Stomach (tissue), 9 donors: ENCODE measurements around the gene TELO2. TPM values are rescaled to one million over a fixed set of nuclear protein-coding genes. Genes with fewer than 3 reads are reported as not detected.

ENCODE experiments used
- DNase-seq, 2 donors: peaks; one replicate each; pipeline versions ENCODE4 v3.0.0 to v3.0.0-alpha.2; 2013 to 2019
- H3K27ac ChIP-seq, 5 donors: fragments of 200-600 bp in 4 of 5; sonication (generic) in 4 of 5; one replicate each; pipeline ENCODE4 v1.5.1; 2013 to 2019; ENCODE audit warnings: mild to moderate bottlenecking in 1 of 5, moderate library complexity in 1 of 5
- H3K27me3 ChIP-seq, 3 donors: fragments of 200-600 bp; sonication (generic); one replicate each; pipeline ENCODE4 v1.5.1; 2017 to 2019; ENCODE audit warnings: mixed run types in 1 of 3
- H3K36me3 ChIP-seq, 4 donors: fragments of 200-600 bp; sonication (generic); 1 replicate in 3 of 4; 2 replicates in 1 of 4; pipeline ENCODE4 v1.5.1; 2016 to 2019
- H3K4me1 ChIP-seq, 4 donors: fragments of 200-600 bp; sonication (generic); one replicate each; pipeline ENCODE4 v1.5.1; 2016 to 2019
- H3K4me3 ChIP-seq, 4 donors: fragments of 200-600 bp; sonication (generic) in 3 of 4; one replicate each; pipeline ENCODE4 v1.5.1; 2016 to 2019; ENCODE audit warnings: mild to moderate bottlenecking in 1 of 4
- H3K9me3 ChIP-seq, 4 donors: fragments of 200-600 bp; sonication (generic); one replicate each; pipeline ENCODE4 v1.5.1; 2016 to 2019
- CTCF ChIP-seq, 7 experiments: fragments of 450-650 bp in 4 of 7; fragments of 200-600 bp in 3 of 7; sonication (generic) in 3 of 7; IDR thresholded peaks; one replicate each; pipeline ENCODE4 v1.5.1; 2016 to 2019; ENCODE audit warnings: antibody characterized with exemption in 7 of 7, control low read depth in 2 of 7, mild to moderate bottlenecking in 1 of 7
- EP300 ChIP-seq: sonication (generic); formaldehyde crosslinking; IDR thresholded peaks from one replicate; pipeline ENCODE4 v1.6.1; 2017; ENCODE audit warnings: antibody characterized with exemption
- POLR2A ChIP-seq, 4 donors: fragments of 450-650 bp; IDR thresholded peaks; one replicate each; pipeline ENCODE4 v1.6.1; 2016; ENCODE audit warnings: antibody characterized with exemption in 4 of 4, control low read depth in 2 of 4, mild to moderate bottlenecking in 1 of 4, moderate library complexity in 1 of 4
- POLR2AphosphoS5 ChIP-seq, 3 donors: sonication (generic); formaldehyde crosslinking; IDR thresholded peaks; one replicate each; pipeline ENCODE4 v1.6.1; 2016; ENCODE audit warnings: antibody characterized with exemption in 3 of 3
- WGBS, 5 donors: extraction: QIAGEN DNeasy Blood & Tissue Kit in 3 of 5; methylation state at CpG; one replicate each; pipeline versions ENCODE4 v1.1.5 to v1.1.7; 2013 to 2018; 5-methylcytosine and 5-hydroxymethylcytosine counted together
- intact Hi-C: fragments of 100-400 bp; cut with DNase I; formaldehyde crosslinking; loops from one replicate; pipeline ENCODE4 v1.15.1; 2023; ENCODE audit warnings: low total_unique reads
- polyA plus RNA-seq, 3 donors: library from polyadenylated mRNA; stranded (reverse); fragments of 200-250 nt; gene quantifications; one replicate each; pipeline ENCODE4 v1.2.3, GENCODE V29; 2013
- total RNA-seq, 5 donors: library from RNA; depleted of rRNA; stranded (reverse); fragments of >200 nt; gene quantifications; one replicate each; pipeline versions ENCODE4 v1.1.0 to v1.2.3, GENCODE V29; 2014 to 2016
- donor health status: healthy with polysubstance abuse.
- donor health status: Bipolar disorder and iron deficiency.
- donor health status: healthy.

Gene TELO2
- total and polyA plus RNA-seq, 8 donors = 12.4 to 107 (median 32.1) TPM

DNA sequence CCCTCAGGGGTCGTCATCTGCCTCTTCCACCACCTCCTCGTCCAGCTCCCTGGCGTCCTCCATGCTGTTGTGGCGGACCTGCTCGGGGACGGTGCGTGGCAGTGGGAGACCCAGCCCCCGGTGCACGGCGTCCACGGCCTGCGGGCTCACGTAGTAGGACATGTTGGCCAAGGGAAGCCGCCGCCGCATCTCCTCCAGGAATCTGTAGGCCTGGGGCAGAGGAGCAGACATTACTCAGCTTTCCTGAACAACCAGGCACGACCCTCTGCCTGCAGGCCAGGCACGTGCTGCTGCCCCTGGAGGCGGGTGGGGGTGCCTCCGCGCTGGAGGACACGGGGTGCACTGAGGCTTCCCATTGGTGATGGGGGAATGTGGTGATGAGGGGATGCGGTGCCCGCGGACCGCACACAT is 17.8 kb downstream of the TELO2 start:
- Histone ChIP-seq H3K4me3 (no peak overlapping the region), H3K4me1 (peaks cover 0 to 7% (median 2%) of the 10 kb centered on the region in 4 donors), H3K27me3 (no peaks in the 10 kb centered on the region), H3K27ac (no peak overlapping the region), H3K36me3 (peaks cover 0 to 71% (median 58%) of the 10 kb centered on the region in 4 donors), H3K9me3 (peaks cover 0 to 11% (median 5%) of the 10 kb centered on the region in 4 donors)
- WGBS, 5 donors = 89 to 93% (median 93%) methylated on average over 19 to 26 of the region's 26 CpGs
- DNase-seq = no peak
- TF ChIP-seq EP300 (no peak), POLR2A (IDR thresholded peaks at IDR 0.05) (no peak), CTCF (IDR thresholded peaks at IDR 0.05) (no peak), POLR2AphosphoS5 (IDR thresholded peaks at IDR 0.05) (no peak)
- intact Hi-C loops = no loop called here

- H3K4me3 ChIP-seq = no peak overlapping the region
- H3K36me3 ChIP-seq = peaks cover 0 to 61% (median 49%) of the 10 kb centered on the region in 4 donors
- TF ChIP-seq EP300 (no peak), POLR2AphosphoS5 (IDR thresholded peaks at IDR 0.05) (no peak), CTCF (IDR thresholded peaks at IDR 0.05) (no peak), POLR2A (IDR thresholded peaks at IDR 0.05) (no peak)
- intact Hi-C loops = no loop called here
- no peak for DNase-seq
- H3K4me1 ChIP-seq = peaks cover 0 to 7% (median 2%) of the 10 kb centered on the region in 4 donors
- H3K27ac ChIP-seq = peak overlapping the region in 1 of 5 donors; percentile 29
- no peaks in the 10 kb centered on the region for H3K27me3 ChIP-seq
- H3K9me3 ChIP-seq = peaks cover 0 to 11% (median 5%) of the 10 kb centered on the region in 4 donors
- 74 to 79% (median 79%) methylated on average over 28 to 30 of the region's 30 CpGs for WGBS, 5 donors
Measured at GRCh38 chr16:1511662-1512569, 18.8 kb downstream of the TELO2 start.

DNA sequence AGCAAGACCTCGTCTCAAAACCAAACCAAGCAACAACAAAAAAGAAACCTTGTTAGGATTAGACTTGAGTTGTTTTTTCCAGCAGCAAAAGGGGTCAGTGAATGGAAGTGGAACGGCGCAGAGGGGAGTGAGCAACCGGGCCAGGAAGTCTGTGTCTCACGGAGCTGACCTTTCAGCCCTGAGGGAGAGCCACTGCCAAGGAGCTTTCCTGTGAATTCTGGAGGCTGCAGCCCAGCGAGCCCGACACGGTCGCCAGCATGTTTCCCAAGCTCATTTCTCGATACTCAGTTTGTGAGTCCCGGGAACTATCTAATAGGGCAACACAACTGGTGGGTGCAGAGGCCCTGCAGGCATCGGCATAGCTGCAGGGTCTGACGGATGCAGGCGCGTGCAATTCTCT is 19.6 kb downstream of the TELO2 start:
- H3K27ac ChIP-seq = peak overlapping the region in 1 of 5 donors; percentile 29
- no peaks in the 10 kb centered on the region for H3K27me3 ChIP-seq
- H3K4me1 ChIP-seq = peaks cover 0 to 7% (median 2%) of the 10 kb centered on the region in 4 donors
- H3K9me3 ChIP-seq = peaks cover 0 to 11% (median 5%) of the 10 kb centered on the region in 4 donors
- intact Hi-C loops = no loop called here
- H3K4me3 ChIP-seq = no peak overlapping the region
- peaks cover 0 to 55% (median 45%) of the 10 kb centered on the region in 4 donors for H3K36me3 ChIP-seq
- TF ChIP-seq POLR2AphosphoS5 (IDR thresholded peaks at IDR 0.05) (no peak), CTCF (IDR thresholded peaks at IDR 0.05) (no peak), EP300 (no peak), POLR2A (IDR thresholded peaks at IDR 0.05) (no peak)
- WGBS, 5 donors = 76 to 90% (median 84%) methylated on average over 11 to 15 of the region's 15 CpGs
- no peak for DNase-seq

DNA sequence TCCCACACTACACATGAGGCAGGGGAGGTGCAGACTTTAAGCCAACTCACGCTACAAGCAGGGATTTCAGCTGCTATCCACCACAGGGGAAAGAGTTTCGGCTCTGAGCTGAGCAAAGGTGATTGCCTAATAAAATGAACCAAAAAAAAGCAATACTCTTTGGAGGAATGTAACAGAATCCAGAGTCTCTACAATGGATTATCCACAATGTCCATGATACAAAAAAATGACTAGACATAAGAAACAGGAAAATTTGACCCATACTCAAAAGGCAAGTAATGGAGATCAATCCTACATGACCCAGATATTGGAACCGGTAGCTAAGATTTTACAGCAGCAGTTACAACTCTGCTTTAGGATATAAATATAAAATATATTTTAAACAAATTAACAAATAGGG is 21.3 kb downstream of the TELO2 start:
- intact Hi-C loops = no loop called here
- peaks cover 0 to 7% (median under 1%) of the 10 kb centered on the region in 4 donors for H3K4me1 ChIP-seq
- H3K9me3 ChIP-seq = peaks cover 0 to 11% (median 5%) of the 10 kb centered on the region in 4 donors
- no peak overlapping the region for H3K27ac ChIP-seq
- H3K36me3 ChIP-seq = peaks cover 0 to 57% (median 47%) of the 10 kb centered on the region in 4 donors
- no peak overlapping the region for H3K4me3 ChIP-seq
- no peaks in the 10 kb centered on the region for H3K27me3 ChIP-seq
- DNase-seq = no peak
- TF ChIP-seq EP300 (no peak), POLR2A (IDR thresholded peaks at IDR 0.05) (no peak), POLR2AphosphoS5 (IDR thresholded peaks at IDR 0.05) (no peak), CTCF (IDR thresholded peaks at IDR 0.05) (no peak)
- 67 to 99% (median 93%) methylated on average over 3 of the region's 3 CpGs for WGBS, 5 donors
